IPS-NIHi11 (cell line): ENCODE data around the gene NUMBL.

Experiments
- DNase-seq: peaks from one replicate; pipeline ENCODE4 v3.0.0; 2012; ENCODE audit warnings: mixed read lengths, low spot score

The NUMBL gene

DNA sequence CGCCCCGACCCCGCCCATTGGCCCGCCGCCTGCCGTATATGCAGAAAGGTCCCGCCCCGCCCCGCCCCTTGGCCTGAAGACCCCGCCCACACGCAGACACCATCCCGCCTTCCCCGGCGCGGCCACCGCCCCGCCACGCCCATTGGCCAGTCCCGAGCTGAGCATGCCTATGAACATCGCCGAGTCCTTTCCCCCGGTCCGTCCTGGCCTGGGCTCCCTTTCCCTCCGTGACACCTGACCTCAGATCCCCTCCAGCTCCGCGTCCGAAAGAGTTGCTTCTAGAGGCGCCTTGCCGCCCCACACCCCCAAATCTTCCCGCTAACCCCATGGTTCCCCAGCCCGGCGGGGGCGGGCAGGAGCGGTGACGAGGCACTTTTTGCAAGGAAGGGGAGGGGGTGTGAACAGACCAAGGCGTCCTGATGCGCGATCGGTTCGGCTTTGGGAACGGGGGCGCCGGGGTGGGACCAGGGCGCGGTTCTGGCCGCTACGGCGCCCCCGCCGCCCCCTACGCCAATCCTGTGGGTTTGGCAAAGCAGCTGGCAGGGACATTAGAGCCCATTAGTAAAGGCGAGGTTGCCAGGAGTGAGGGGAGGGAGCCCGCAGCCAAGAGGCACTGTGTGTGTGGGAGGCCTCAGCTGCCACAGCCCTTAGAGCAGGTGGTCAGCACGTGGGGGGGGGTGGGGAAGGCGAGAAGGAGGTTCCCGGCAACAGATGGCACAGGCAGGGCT is 406 bp upstream of the NUMBL start:
- DNase-seq: peak; percentile 100

DNA sequence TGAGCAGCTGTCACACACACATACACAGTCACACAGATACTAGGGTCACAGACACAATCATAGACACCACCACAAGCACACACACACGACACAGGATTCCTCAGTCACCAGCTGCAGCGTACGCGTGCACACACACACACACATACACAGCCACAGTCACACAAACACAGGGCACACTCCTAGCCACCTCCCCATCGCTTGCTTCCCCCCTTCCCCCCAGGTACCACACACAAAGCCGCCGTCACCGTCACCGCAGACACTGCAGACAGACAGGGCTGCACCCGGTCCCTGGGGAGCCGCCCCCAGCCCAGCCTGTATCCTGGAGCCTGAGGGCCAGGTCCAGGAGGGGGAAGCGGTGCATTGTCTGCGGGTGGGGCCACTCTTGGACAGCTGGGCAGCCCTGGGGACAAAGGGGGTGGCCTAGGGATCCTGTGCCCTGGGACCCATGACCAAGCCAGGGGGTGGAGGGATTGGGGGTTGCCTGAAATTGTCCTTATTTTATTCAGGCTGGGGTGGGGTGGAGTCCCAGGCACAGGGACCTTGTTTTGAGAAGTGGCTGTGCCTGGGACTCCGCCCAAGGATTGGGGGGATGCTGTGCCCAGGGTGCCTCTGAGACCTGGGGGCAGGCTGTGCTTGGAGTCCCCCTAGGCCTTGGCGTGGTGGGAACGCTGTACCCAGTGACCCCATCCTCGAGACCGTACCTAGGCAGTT is 957 bp downstream of the NUMBL start:
- DNase-seq: no peak

DNA sequence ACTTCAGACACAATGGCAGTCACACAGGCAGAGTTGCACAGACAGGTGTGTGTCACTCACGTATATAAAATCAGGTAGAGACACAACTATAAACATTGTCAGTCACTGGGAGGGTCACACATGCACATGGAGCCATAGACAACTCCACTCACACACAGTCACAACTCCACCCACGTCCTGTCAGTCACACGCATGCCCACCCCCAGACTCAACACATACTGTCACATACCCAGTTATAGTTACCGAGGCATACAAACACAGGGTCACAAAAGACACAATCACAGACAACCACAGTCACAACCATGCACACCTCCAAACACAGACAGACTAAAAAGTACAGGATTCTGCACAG is 1.5 kb downstream of the NUMBL start:
- DNase-seq: no peak

DNA sequence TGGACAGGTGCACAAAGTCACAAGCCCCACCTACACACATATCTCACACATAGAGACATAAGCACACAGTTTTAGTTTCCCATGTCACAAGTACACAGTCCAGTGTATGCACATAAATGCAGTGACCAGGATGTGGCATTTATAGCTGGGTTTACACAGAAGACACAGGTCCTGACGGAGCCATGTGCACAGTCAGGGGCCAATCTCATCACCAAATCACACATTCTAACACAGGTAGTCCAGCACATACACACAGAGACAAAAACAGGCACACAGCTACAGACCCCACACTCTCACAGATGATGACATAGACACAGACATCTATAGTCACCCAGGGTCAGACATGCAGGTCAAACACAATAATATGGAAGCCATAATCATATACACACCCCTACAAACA is 2.1 kb downstream of the NUMBL start:
- DNase-seq: no peak

DNA sequence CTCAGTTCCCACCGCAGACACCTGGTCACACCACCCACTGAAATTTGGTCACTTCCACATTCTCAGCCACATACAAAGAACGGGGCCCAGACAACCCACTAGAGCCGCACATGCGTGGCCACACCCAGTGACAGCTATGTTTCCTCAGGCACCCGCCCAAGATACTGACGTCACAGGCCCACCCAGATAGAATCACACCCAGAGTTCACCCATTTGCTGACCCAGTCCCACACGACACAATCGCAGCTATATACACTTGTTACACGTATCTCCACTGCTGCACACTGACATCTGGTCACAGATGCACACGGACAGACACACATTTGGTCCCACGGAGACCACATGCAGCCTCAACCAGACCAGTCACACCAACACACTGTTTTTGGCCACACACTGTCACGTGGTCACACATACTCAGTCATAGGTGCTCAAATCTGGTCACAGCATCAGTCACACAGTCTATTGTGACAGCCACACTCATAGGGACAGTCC is 2.9 kb downstream of the NUMBL start:
- DNase-seq: no peak

DNA sequence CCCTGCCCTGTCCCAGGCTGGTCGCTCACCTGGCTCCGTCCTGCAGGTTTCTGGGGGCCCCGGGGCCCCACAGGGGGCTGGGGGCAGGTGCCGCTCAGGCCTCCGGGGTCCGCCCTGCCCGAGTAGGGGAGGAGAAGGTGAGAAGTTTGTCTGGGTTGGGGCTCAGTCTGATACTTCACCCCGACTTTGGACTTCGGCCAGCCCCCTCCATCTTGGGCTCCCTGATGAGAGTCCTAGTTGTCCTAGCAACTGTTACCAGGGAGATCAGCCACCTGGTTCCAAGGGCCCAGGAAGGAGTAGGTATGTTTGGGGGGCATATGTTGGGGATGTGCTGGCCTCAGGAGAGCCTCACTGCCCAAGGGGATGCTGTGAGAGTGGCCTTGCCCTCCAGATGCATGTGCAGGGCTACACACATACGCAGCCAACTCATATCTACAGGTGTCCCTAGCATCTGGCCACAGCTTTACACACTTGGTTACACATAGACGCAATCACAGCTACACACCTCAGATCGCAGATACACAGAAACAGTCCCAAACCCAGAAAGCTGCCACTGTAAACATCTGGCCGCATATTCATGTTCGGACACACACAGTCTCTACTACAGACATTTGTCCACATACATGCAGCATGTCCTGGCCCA is 3.4 kb downstream of the NUMBL start:
- no peak for DNase-seq

DNA sequence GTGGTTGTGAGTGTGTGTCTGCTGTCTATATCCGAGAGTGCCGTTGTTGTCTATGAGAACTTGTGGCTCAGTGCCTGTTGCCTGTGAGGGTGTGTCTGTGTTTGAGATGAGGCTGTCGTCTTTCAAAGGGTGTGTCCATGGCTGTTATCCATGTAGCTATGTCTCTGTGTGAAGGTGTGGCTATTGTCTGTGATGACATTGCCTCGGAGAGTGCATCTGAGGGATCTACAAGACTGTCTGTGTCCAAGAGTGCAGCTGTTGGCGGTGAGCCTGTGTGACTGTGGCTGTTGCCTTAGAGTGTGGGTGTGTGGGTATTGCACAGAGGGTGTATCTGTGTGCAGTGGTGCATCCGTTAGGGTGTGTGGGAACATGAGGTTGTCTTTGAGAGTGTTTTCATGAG is 4.9 kb downstream of the NUMBL start:
- no peak for DNase-seq

DNA sequence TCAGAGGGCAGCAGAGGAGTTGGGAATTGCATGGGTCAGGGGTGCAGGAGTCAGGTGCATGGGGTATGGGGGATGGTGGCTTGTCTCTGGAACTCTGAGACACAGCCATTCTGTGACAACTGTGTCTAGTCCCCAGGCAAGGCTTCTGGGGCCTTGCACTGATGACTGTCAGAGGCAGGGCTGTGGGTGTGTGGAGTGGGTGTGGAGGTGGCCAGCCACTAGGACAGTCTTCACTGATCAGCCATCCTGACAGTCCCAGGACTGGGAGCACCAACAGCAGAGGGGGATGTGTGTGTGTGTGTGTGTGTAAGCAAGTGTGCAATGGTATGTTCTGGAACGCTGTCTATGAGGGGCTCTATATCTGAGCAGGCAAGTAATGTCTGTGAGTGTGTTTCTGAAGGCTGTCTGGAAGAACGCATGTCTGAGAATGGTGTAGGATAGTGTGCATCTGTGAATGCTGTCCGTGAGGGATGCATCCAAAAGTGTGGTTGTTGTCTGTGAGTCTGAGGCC is 5.4 kb downstream of the NUMBL start:
- DNase-seq: no peak

DNA sequence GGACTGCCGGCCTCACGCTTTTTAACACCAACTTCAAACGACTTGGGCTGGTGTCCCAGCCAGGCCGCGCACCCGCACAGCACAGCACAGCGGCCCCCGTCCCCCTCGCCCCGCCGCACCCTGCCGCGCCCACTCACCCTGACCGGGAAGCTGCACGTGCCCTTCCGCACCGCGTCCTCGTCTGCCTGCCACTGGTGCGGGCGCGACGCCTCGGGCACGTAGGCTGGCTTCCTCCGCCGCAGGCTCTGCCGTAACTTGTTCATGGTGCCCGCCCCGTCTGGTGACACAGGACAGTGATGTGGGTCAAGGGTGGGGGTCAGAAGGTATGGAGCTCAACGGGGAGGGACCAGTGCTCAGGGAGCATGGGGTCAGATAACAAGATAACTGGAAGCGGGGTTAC is 6.2 kb downstream of the NUMBL start:
- DNase-seq: no peak

DNA sequence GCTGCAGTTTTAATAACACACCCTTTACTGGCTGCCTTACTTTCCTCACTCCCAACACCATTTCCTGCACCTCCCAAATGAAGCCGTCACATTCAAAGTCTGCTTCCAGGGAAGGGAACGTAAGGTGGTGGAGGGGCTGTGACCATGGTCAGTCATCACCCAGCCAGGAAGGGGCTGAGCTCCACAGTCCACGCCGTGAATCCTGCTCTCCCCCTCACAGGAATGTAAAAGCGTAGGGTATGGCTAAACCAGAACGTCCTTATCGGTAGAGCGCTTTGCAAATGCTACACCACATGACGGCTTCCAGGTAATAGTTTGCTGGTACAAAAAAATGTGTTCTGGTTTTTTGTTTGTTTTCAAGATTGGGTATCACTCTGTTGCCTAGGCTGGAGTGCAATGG is 7.0 kb downstream of the NUMBL start:
- DNase-seq: no peak

DNA sequence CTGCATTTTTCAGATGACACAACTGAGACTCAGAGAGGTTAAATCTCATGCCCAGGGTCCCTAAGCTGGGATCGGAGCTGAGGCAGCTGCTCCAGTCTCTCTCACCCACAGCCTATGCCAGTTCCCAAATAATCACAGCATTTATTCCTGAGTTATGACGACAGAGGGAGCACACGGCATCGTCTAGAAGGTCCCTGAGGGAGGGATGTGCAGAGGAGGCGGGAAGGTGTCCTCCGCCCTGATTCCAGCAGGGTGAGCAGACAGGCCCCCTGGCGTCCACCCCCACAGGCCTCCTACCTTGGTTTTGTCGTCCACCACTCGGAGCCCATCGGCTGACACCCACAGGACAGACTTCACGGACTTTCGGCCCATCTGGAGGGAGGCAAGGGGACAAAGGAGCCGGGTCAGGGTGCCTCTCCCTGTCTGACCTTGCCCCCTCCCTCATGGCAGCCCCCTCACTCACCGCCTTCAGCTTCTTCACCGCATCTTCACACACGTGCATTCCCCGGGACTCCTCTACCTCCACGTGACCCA is 8.0 kb downstream of the NUMBL start:
- DNase-seq: no peak

DNA sequence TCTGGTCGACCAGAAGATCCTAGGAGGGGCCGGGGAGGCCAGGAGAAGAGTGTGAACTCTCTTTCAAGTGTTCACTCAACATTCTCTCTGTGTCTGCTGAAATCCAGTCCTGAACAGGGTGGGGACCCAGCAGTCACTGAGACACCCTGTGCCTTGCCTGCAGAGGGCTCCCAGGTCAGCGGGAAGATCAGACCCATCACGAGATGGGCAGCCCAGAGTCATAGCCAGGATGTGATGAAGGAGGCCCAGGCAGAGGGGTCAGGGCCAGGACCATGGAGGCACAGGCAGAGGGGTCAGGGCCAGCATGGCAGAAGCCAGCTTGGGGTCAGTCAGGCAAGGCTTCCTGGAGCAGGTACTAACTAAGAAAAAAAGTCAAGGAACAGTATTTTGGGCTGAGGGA is 9.4 kb downstream of the NUMBL start:
- no peak for DNase-seq

DNA sequence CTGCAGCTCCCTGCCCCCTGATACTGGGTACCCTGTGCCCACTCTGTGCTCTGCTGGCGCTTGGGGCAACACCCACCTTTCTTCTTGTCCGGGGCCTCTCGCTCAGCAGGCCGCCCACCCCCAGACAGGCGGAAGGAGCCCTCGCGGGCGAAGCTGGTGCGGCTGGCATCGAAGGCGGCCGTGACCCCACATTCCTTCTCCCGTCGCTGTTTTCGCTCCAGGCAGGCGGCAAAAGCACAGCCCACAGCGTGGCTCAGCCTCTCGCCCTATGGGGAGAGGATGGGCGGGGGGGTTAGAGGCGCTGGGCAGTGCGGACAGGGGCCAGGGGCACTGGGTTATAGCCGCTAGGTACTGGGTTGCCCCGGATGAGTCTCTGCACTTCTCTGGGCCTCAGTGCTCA is 13.3 kb downstream of the NUMBL start:
- DNase-seq: no peak

DNA sequence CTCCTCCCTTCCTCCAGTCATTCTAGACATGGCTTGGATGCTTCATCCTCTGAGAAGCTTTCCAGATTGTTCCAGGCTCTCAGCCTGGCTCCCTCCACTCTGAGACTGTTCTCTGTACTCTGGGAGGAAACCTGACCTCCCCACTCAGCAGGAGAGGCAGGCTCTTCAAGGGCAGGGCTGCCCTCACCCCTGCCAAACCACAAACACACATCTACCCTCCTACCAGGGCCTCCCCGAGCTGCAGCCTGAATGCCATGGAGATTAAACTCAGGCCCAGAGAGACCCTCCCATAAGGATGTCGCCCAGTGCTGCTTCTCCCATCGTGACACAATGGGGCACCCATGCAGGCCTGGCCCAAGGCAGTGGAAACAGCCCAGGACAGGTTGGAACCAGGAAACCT is 16.2 kb downstream of the NUMBL start:
- no peak for DNase-seq

DNA sequence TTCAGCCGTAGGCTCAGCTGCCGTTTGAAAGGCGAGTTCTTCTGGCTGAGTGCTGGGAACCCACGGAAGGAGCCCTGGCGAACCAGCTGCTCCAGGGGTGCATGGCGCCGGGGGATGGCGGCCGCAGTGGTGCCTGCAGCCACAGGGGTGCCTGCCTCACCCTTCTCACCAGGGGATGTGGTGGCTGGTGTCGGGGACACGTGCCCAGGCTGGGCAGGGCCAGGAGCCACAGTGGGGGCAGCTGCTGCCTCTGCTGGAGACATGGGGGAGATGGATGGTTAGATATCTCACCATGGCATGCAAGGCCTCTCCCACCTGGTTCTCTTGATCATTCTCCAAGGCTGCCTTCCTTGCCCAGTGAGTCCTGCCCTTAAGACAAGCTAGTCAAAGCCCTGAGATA is 17.1 kb downstream of the NUMBL start:
- DNase-seq: no peak

DNA sequence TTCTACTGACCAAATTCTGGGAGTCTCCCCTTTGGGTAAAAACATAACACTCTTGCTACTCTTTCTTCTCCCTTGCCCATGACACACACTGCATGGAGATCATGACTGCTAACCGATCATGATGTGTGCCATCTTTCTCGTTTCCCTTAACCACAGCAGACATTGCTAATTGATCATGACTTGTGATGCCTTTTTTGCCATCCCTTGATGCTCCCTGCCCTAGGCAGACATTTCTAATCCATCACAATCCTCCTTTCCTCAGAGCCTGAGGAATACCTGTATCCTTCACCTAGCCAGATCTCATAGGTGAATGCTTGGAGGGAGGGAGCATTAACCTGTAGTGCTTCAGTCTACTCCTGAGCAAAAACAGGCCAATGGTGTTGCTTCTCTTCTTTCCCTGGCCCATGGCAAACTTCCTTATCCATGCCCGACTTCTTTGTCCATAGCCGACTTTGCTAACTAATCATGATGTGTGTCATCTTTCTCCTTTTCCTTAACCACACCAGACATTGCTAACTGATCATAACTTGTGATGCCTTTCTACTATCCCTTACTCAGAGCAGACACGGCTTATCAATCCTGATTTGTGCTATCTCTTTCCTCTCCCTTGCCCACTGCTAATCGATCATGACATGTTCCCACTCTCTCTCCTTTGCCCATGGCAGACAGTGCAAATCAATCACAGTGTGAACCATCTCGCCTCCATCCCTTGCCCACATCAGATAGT is 17.7 kb downstream of the NUMBL start:
- no peak for DNase-seq

DNA sequence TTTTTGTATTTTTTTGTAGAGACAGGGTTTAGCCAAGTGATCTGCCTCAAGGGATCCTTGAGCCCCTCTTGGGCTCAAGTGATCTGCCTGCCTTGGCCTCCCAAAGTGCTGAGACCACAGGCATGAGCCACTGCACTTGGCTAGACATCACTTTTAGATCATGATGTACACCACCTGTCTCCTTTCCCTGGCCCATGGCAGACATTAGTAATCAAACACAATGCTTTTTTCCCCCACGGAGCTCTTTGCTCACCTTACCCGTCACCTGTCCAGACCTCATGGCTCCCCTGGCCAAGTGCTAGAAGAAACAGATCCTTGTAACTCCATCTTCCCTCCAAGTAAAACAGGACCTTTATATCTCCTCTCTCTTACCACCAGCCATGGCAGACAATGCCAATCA is 18.4 kb downstream of the NUMBL start:
- no peak for DNase-seq

DNA sequence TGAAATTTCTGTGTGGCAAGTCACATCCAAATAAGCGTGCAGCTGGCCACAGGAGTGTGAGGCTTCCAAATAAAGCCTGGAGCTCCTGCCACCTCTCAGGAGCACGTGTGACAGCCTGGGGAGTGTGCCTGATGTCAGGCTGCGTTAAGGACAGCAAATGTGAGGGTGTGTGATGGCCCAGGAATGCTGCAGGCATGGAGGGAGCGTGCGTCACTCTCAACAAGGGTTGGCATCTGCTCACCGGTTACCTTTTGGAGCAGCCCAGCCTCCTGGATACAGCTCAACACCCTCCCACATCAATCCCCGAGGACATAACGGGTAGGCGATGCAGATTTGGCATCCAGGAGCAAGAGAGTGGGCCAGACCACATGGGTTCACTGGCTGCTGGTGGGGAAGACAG is 19.0 kb downstream of the NUMBL start:
- no peak for DNase-seq

DNA sequence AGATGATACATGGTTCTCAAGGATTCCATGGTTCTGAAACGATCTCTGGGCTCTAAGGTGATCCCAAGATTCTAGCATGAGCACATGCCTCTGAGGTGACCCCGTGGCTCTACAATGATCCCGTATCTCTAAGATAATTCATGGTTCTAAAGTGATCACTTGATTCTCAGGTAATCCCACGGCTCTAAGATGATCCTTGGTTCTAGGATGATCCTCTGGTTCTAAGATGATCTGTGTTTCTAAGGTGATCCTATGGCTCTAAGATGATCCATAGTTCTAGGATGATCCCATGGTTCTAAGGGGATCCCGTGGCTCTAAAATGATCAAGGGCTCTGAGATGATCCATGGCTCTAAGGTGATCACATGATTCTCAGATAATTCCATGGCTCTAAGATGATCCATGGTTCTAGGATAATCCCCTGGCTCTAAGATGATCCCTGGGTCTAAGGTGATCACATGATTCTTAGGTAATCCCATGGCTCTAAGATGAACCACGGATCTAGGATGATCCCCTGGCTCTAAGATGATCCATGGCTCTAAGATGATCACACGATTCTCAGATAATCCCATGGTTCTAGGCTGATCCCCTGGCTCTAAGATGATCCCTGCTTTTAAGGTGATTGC is 21.3 kb downstream of the NUMBL start:
- DNase-seq: no peak

DNA sequence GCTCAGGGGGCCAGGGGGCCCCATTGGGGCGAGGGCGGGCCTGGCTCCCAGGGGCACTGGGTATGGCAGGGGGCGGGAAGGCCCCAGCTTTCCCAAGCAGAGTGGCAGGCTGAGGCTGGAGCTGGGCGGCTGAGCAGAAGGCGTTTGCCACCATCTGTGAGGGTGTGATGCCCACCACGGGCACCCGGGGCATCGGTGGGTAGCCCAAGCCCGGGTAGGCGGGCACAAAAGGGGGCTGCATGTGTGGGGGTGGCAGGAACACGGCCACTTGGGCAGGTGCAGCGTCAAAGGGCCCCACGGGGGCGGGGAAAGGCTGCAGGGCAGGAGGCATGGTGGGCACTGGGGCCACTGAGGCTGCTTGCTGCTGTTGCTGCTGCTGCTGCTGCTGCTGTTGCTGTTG is 22.8 kb downstream of the NUMBL start:
- DNase-seq: no peak

DNA sequence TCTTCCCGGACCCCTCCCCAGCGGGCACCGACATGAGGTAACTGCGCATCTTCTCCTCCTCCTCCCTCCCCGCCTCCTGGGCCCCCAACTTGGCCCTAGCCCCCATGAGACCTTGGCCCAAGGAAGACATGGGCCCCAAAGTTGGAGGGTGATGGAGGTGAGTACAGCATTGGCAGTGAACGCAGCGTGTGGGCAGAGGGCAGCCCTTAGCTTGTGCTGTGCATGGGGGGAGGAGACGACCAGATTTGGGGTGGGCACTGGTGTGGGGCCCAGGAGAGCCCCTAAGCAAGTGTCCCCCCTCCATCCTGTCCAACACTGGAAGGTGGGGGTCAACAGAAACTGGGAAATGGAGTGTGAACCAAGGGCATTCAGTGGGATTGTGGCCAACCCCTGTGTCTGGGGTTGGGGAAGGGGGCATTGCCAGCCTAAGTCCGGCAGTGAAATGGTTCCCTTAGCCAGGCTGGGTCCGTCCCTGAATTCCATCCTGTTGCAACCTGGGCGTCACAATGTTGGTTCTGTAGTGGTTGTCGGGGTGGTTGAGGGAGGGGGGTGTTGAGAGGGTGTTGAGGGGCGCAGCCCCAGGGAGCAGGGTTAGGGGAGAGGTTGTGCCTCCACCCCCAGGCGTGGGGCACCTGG is 23.5 kb downstream of the NUMBL start:
- DNase-seq: no peak
